Endothelial cell (in vitro differentiated cells): ENCODE measurements around the gene PCED1B. TPM values are rescaled to one million over a fixed set of nuclear protein-coding genes. Genes with fewer than 3 reads are reported as not detected.

Source experiments
- DNase-seq: peaks from one replicate; pipeline ENCODE4 v3.0.0; 2021; ENCODE audit warnings: low spot score
- H3K27ac Mint-ChIP-seq: one replicate; pipeline ENCODE4 v1.8.0; 2021; ENCODE audit warnings: mixed read lengths, inconsistent platforms; ENCODE audit not compliant: unreplicated experiment
- H3K27me3 Mint-ChIP-seq: one replicate; pipeline ENCODE4 v1.8.0; 2021; ENCODE audit warnings: mild to moderate bottlenecking, moderate library complexity, mixed read lengths, inconsistent platforms; ENCODE audit not compliant: unreplicated experiment
- H3K36me3 Mint-ChIP-seq: one replicate; pipeline ENCODE4 v1.8.0; 2021; ENCODE audit warnings: mild to moderate bottlenecking, low read depth, mixed read lengths, inconsistent platforms; ENCODE audit not compliant: unreplicated experiment
- H3K4me1 Mint-ChIP-seq: one replicate; pipeline ENCODE4 v1.8.0; 2021; ENCODE audit warnings: mild to moderate bottlenecking, mixed read lengths, inconsistent platforms; ENCODE audit not compliant: unreplicated experiment
- H3K4me3 Mint-ChIP-seq: one replicate; pipeline ENCODE4 v1.8.0; 2021; ENCODE audit warnings: mild to moderate bottlenecking, mixed read lengths, inconsistent platforms; ENCODE audit not compliant: unreplicated experiment
- H3K9me3 Mint-ChIP-seq: one replicate; pipeline ENCODE4 v1.8.0; 2021; ENCODE audit warnings: mixed read lengths, inconsistent platforms; ENCODE audit not compliant: unreplicated experiment
- total RNA-seq: library from RNA; stranded (reverse); fragmentation: NEBNext Ultra II Directional; extraction: Animal tissue kit (Norgen Biotek cat#: 25700); gene quantifications from one replicate; pipeline ENCODE4 v1.2.1, GENCODE V29; 2021; ENCODE audit not compliant: unreplicated experiment
- TF ChIP-seq, protein P1 (sequence below): fragments of 200-600 bp; sonication (generic); IDR thresholded peaks from one replicate; pipeline ENCODE4 v1.5.0; 2021; ENCODE audit warnings: antibody characterized with exemption; ENCODE audit not compliant: unreplicated experiment

The PCED1B gene
- total RNA-seq, 1 donor from 2014 or later, result 9.7 TPM

DNA sequence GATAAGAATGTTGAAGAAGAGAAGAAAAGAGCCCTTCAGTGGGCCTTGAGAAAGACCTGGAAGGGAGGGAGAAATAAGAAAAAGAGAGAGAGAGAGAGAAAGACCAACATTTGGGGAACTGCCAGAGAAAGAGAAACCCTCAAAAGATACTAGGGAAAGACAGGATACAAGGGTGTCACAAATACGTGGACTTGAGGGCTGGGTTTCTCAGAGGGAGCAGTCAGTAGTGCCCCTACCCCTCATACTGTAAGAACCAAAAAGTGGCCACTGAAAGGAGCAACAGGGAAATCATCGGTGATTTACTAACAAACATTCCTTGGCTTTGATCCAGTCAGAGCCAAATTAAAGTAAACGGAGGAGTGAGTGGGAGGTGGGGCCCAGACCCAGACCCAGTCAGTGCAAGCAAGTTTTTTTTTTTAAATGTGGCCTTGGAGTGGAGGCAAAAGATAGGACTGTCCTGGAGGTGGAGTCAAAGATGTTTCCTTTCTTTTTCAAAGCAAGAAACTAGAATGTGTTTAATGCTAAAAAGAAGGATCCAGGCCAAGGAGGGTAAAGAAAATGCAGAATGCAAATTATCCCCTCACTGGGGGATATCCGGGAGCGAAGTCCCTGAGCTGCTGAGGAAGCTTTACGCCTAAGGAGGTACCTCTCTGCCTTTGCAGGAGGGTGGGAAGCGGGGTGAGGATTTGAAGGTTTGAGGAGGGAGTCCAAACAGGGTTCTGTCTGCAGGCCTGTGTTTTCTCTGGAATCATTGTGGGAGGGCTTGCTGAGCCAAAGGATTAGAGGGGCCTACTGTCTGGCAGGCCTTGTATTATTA lies 143.8 kb downstream of the PCED1B start:
- peak overlapping the region; percentile 94 for H3K27ac Mint-ChIP-seq
- H3K4me3 Mint-ChIP-seq, result peak overlapping the region; percentile 17
- peak; percentile 26 for DNase-seq

DNA sequence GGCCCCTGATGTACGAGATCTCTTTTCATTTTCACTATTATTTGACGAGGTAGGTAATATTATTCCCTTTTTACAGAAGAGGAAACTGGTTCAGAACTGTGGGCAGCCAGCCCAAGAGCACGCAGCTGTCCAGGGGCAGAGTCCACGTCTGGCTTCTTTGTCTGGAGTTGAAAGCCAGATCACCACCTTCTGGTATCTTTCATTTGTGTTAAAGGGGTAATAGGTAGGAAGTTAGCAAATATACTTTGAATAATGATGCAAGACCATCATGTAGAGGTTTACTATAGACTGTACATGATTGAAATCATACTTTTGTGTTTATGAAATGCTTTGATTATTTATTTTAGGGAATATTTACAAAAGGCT lies 144.4 kb downstream of the PCED1B start:
- Mint-ChIP-seq H3K27me3 (peaks cover 2% of the 10 kb centered on the region), H3K27ac (peak overlapping the region; percentile 94), H3K36me3 (peaks cover 6% of the 10 kb centered on the region), H3K4me1 (peaks cover 30% of the 10 kb centered on the region), H3K4me3 (peak overlapping the region; percentile 17), H3K9me3 (no peaks in the 10 kb centered on the region)
- DNase-seq, result peak; percentile 12
- TF ChIP-seq, protein P1, sequence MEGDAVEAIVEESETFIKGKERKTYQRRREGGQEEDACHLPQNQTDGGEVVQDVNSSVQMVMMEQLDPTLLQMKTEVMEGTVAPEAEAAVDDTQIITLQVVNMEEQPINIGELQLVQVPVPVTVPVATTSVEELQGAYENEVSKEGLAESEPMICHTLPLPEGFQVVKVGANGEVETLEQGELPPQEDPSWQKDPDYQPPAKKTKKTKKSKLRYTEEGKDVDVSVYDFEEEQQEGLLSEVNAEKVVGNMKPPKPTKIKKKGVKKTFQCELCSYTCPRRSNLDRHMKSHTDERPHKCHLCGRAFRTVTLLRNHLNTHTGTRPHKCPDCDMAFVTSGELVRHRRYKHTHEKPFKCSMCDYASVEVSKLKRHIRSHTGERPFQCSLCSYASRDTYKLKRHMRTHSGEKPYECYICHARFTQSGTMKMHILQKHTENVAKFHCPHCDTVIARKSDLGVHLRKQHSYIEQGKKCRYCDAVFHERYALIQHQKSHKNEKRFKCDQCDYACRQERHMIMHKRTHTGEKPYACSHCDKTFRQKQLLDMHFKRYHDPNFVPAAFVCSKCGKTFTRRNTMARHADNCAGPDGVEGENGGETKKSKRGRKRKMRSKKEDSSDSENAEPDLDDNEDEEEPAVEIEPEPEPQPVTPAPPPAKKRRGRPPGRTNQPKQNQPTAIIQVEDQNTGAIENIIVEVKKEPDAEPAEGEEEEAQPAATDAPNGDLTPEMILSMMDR, result no peak

More for the DNA sequence above, 143.8 kb downstream of the PCED1B start:
- peaks cover 30% of the 10 kb centered on the region for H3K4me1 Mint-ChIP-seq
- H3K9me3 Mint-ChIP-seq, result no peaks in the 10 kb centered on the region
- peaks cover 6% of the 10 kb centered on the region for H3K36me3 Mint-ChIP-seq
- H3K27me3 Mint-ChIP-seq, result peaks cover 2% of the 10 kb centered on the region
- TF ChIP-seq, protein P1, result no peak

DNA sequence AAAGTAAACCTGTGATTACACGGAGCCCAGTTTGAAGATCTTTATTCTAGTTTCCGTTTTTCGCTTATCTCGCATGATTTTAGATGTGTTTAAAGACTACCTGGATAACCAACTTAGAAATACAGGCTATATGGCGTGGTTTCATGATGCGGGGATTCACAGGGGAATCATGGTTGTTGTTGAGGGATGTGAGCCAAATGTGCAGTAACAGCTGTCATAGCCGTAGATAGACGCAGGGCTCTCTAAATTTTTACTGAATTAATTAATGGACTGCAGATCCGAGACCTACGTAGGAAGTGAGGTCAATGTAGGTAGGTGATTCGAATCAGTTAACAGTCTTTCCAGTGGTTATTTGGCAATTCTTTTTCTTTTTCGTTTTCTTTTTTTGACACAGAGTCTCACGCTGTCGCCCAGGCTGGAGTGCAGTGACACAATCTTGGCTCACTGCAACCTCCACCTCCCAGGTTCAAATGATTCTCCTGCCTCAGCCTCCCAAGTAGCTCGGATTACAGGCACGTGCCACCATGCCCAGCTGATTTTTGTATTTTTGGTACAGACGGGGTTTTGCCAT lies 145.2 kb downstream of the PCED1B start:
- H3K9me3 Mint-ChIP-seq, result no peaks in the 10 kb centered on the region
- peaks cover 2% of the 10 kb centered on the region for H3K27me3 Mint-ChIP-seq
- peaks cover 30% of the 10 kb centered on the region for H3K4me1 Mint-ChIP-seq
- no peak overlapping the region for H3K27ac Mint-ChIP-seq
- H3K36me3 Mint-ChIP-seq, result peaks cover 6% of the 10 kb centered on the region
- no peak for DNase-seq
- TF ChIP-seq, protein P1, result no peak
- H3K4me3 Mint-ChIP-seq, result no peak overlapping the region

DNA sequence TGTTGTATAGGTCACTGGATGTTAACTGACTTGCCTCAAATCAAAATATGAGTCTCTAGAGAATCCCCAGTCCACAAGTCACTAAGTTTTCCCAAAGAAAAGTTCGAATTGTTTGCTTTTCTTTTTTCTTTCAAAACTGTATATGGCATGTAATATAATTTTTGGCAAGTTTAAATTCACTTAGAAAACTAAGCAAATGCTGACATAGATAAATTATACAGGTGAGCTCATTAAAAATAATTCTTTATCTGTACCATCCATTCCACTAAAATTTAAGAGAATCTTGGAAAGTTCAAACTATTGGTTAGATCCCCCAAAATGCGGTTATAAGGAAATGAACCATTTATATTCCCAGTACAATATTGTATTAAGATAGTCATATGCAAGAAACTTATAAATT lies 145.9 kb downstream of the PCED1B start:
- Mint-ChIP-seq H3K27me3 (peaks cover 2% of the 10 kb centered on the region), H3K4me3 (no peak overlapping the region), H3K36me3 (peaks cover 6% of the 10 kb centered on the region), H3K4me1 (peaks cover 30% of the 10 kb centered on the region), H3K9me3 (no peaks in the 10 kb centered on the region), H3K27ac (peak overlapping the region; percentile 82)
- no peak for DNase-seq
- TF ChIP-seq, protein P1, result no peak

DNA sequence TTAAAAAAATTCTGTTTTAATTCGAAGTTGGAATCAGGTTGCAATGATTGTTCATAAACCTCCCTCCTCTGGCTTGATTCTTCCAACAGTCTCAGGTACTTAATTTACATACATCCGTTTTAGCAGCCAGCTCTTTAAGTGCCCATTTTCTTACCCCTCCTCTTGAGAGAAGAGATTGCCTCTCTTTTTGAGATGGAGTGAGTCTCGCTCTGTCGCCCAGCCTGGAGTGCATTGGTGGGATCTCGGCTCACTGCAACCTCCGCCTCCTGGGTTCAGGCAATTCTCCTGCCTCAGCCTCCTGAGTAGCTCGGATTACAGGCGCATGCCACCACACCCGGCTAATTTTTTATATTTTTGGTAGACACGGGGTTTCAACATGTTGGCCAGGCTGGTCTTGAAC lies 146.8 kb downstream of the PCED1B start:
- no peak overlapping the region for H3K4me3 Mint-ChIP-seq
- TF ChIP-seq, protein P1, result no peak
- no peak overlapping the region for H3K27ac Mint-ChIP-seq
- no peaks in the 10 kb centered on the region for H3K9me3 Mint-ChIP-seq
- H3K36me3 Mint-ChIP-seq, result peaks cover 3% of the 10 kb centered on the region
- H3K4me1 Mint-ChIP-seq, result peaks cover 26% of the 10 kb centered on the region
- H3K27me3 Mint-ChIP-seq, result peaks cover 2% of the 10 kb centered on the region
- no peak for DNase-seq
